Hematopoietic multipotent progenitor cell treated with erythropoietin and hydrocortisone succinate and interleukin-3 and kit ligand, for 17 days (in vitro differentiated cells): ENCODE measurements around the gene ZNF232.
"Not testable (repeated sequence)": the region's sequence is repeated elsewhere in the genome, so short reads cannot be mapped to it uniquely, and the experiment has no call there.

Experiments used
- DNase-seq: peaks from one replicate; pipeline ENCODE4 v3.0.0-alpha.2; 2015; ENCODE audit warnings: low spot score

Gene ZNF232

DNA sequence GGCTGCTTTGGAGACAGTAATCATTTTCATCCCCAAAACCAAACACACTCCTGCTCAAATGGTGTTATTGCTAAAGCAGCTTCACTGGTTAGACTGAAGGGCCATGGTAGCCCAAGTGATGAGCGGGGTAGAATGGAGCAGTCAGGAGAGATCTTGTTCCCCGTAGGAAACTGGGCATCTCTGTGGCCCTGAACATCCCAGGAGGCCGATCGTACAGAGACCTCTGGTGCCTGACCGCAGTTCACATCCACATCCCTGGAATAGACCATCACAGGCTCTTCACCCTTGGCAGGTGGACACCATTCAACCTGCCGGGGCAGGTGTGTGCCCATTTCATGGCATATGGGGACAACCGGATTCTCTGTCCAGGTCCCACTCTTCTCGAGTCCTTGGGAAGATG is 18.1 kb upstream of the ZNF232 start:
- not testable (repeated sequence) for DNase-seq

DNA sequence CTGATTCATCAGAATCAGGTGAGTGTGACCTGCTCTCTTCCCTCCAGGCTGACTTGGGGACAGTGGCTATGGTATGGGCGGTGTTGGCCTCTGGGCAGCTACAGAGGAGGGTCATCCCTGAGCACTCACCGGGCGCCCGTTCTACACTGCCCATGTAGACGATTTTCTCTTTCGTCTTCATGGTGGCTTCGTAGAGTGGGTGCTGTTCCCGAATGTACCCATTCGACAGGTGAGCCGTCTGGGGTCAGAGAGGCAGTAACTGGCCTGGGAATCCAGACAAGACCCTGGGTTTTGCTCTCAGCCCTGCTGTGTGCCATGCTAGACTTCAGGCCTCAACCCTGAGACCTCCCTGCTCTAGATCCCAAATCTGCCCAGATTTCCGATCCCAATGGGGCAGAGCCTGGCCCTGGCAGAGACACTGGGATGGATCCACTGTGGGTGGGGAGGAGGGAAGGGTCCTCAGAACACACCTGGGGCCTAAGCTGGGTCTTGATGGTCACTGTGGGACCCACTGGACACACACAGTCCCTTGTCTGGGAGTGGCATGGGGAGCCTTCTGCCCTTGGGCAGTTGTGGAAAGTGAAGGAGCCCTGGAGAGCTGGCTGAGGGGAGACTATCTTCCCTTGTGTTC is 17.3 kb upstream of the ZNF232 start:
- DNase-seq = no peak

GRCh38 chr17:5128387-5128786 is 16.7 kb upstream of the ZNF232 start:
- DNase-seq = not testable (repeated sequence)

DNA sequence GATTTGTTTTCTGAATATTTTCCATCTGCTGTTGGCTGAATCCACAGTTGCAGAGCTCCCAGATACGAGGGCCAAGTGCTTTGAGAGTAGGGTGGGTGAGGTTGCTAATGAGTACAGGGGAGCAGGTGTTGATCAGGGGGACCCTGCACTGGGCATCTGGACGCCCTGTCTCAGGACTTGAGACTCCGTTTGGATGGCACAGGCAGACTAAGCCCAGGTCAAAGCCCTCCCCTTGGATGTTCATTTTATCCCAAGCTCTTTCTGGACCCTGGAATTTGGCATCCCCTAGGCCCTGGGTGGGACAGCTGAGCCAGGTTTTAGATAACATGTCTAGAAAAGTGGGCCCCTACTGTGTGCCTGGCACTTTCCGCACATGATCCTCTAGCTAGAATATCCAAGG is 16.2 kb upstream of the ZNF232 start:
- DNase-seq = no peak

DNA sequence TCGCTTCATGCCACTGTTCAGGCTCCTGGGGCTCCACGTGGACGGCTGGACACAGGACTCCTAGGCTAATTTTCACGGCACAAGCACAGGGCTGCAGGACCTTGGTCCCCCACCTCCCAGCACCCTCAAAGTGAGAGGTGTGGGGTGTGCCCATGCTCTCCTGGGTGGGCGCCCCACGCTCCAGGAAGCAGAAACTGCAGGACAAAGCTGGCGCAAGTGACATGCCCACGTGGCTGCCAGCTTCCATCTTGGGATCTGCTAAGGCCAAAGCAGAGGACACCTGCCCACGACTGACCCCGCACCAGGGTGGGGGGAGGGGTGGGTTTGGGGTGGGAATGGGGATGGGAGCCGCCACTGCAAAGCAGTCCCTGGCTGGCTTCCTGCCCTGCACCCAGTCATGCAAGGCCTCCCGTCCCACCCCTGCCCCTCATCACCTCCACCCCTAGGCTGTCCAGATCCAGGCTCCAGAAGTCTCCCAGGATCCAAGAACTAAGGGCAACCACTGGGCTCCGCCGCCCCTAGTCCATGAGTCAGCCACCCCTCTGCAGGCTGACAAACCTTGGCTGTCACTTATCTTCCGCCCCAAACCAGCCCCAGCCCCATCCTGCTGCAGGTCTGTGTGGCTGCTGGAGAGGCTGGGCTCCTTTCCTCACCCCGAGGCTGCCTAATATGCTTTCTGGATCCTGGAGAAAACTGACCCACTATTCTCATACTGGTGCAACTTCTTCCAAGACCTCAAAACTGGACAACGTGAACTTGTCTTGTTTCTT is 15.2 kb upstream of the ZNF232 start:
- no peak for DNase-seq

DNA sequence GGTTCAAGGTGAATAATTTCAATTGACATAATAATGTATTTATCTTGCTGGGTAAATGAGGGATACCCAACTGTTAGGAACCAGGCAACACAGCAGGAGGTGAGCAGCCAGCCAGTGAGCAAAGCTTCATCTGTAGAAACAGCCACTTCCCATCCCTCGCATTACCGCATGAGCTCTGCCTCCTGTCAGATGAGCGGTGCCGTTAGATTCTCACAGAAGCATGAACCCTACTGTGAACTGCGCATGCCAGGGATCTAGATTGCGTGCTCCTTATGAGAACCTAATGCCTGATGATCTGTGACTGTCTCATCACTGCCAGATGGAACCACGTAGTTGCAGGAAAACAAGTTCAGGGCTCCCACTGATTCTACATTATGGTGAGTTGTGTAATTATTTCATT is 13.2 kb upstream of the ZNF232 start:
- DNase-seq = not testable (repeated sequence)

GRCh38 chr17:5124125-5124760 is 12.6 kb upstream of the ZNF232 start:
- DNase-seq = not testable (repeated sequence)

- DNase-seq = no peak
These were observed 11.9 kb upstream of the ZNF232 start for GRCh38 chr17:5123343-5124124.

GRCh38 chr17:5122586-5123342 is 11.1 kb upstream of the ZNF232 start:
- no peak for DNase-seq

- not testable (repeated sequence) for DNase-seq
These were observed 10.4 kb upstream of the ZNF232 start for GRCh38 chr17:5122056-5122455.

DNA sequence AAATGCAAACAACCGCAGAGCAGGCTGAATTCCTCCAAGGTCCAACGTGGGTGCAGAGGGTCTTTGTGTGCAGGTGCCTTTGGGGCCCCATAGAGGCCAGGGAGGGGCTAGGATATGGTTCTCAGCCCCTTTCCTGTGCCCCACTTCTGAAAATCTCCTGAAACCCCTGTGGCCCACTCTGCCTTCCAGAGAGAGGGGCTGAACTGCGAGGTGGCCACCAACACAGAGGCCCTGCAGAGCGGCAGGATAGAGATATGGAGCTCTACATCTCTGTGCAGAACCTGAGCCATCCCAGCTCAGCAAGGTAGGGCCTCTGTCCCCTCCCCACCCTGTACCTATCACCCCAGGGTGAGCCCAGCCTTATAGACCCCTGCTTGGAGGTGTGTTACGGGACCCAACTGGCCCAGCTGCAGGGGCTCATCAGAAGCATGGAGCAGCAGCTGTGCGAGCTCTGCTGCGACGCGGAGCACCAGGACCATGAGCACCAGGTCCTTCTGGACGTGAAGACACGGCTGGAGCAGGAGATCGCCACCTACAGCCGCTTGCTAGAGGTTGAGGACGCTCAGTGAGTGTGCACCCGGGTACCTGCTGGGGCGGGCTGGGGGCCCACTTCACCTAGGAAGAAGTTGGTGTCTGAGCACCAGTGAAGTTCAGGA is 9.6 kb upstream of the ZNF232 start:
- DNase-seq = no peak

GRCh38 chr17:5120436-5121185 is 8.9 kb upstream of the ZNF232 start:
- DNase-seq = not testable (repeated sequence)

GRCh38 chr17:5120036-5120435 is 8.4 kb upstream of the ZNF232 start:
- no peak for DNase-seq

GRCh38 chr17:5118219-5118618 is 6.5 kb upstream of the ZNF232 start:
- DNase-seq = no peak

GRCh38 chr17:5115673-5116651 is 4.3 kb upstream of the ZNF232 start, which contains the start of gene USP6:
Gene USP6, plus strand, starts transcription at chr17:5116032. Its CDS starts 14,336 bp downstream, at chr17:5130368.
- no peak for DNase-seq

- no peak for DNase-seq
These were observed 862 bp downstream of the ZNF232 start for GRCh38 chr17:5110816-5111215.

DNA sequence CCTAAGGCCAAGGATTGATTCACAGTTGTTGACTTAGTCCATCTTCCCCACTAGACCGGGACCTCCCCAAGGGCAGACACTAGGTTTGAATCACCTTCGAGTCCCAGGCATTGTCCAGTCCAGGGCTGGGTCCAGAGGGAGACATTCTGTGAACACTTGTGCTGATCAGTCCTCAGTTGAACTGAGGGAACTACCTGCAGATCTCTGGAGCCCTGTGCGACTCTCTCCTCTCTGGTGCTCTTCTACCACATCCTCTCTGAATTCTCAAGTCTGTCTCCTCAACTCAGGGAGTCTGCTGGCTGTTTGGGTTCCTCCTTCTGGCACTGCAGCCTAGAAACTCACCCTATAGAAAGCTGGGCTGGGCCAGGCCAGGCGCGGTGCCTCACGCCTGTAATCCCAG is 10.8 kb downstream of the ZNF232 start:
- DNase-seq = no peak

- DNase-seq = no peak
These were observed 12.4 kb downstream of the ZNF232 start for GRCh38 chr17:5099271-5099670.
